T-helper 2 cell treated with Interferon-gamma antibody and Interleukin-4, amounts not matched to agents 5 μg/mL and 100 μg/mL, for 36 hours (primary cell): ENCODE data around the gene AP5B1.

Experiments used
- DNase-seq: peaks from one replicate; pipeline ENCODE4 v3.0.0; 2021; ENCODE audit warnings: low spot score
- H3K27ac Mint-ChIP-seq: one replicate; pipeline ENCODE4 v1.8.0; 2021; ENCODE audit warnings: mild to moderate bottlenecking, mixed read lengths
- H3K27me3 Mint-ChIP-seq: one replicate; pipeline ENCODE4 v1.8.0; 2021; ENCODE audit warnings: low read depth, mixed read lengths
- H3K36me3 Mint-ChIP-seq: one replicate; pipeline ENCODE4 v1.8.0; 2021; ENCODE audit warnings: low read depth, mixed read lengths
- H3K4me1 Mint-ChIP-seq: one replicate; pipeline ENCODE4 v1.8.0; 2021; ENCODE audit warnings: low read depth, mixed read lengths
- H3K4me3 Mint-ChIP-seq: one replicate; pipeline ENCODE4 v1.8.0; 2022; ENCODE audit warnings: mild to moderate bottlenecking, moderate library complexity, mixed read lengths
- H3K9me3 Mint-ChIP-seq: one replicate; pipeline ENCODE4 v1.8.0; 2021; ENCODE audit warnings: mixed read lengths

AP5B1 gene, protein sequence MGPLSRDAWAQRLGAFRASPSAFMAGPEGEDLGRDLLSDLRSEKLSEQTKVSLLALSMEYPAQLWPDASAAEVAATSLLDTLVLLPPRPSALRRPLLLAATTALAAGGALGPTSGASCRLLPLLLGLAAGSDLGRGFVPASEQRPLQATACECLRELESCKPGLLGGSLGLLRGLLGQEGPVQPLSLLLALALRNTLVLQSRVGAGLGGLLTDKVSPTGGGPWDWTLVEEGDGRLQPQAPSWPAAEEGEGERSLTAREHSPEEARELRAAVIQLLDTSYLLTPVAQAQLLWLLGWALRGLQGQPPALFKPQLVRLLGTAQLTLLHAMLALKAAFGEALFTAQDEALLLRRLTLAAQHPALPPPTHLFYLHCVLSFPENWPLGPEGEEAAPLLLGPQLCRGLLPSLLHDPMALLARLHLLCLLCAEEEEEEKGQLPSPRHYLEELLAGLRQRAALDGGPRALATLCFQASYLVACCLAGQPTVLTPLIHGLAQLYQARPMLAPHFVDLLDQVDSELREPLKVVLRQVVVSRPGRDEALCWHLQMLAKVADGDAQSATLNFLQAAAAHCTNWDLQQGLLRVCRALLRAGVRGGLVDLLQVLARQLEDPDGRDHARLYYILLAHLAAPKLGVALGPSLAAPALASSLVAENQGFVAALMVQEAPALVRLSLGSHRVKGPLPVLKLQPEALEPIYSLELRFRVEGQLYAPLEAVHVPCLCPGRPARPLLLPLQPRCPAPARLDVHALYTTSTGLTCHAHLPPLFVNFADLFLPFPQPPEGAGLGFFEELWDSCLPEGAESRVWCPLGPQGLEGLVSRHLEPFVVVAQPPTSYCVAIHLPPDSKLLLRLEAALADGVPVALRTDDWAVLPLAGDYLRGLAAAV

DNA sequence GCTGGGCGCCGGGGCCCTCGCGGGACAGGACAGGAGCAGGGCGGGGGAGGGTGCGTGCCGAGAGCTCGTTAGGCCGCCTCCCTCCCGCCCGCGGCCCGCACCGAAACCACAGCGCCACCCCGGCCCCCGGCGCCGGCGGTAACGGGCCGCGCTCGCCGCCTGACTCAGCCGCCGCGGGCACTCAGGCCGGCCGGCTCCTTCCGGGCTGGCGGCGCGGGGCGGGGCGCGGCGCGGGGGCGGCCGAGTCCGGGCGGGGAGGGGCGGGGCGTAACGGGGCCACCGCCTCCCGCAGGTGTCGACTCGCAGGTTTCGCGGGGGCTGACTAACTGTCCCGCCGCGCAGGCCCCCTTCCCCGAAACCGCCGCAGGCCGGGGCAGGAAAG lies at the start of gene AP5B1:
AP5B1 (minus strand) TSS at position 207 of the 382 bp plus-strand sequence. CDS start 385 bp downstream, outside the sequence.
- peaks cover 17% of the 10 kb centered on the region for H3K27me3 Mint-ChIP-seq
- H3K36me3 Mint-ChIP-seq = peaks cover 18% of the 10 kb centered on the region
- H3K4me1 Mint-ChIP-seq = peaks cover 20% of the 10 kb centered on the region
- H3K9me3 Mint-ChIP-seq = no peaks in the 10 kb centered on the region
- peak within 1 kb of the TSS; percentile 92 for H3K27ac Mint-ChIP-seq
- DNase-seq = peak; percentile 80
- H3K4me3 Mint-ChIP-seq = peak within 1 kb of the TSS; percentile 91

GRCh38 chr11:65829459-65829858 lies 48.7 kb upstream of the AP5B1 start:
- no peak overlapping the region for H3K4me3 Mint-ChIP-seq
- peaks cover 16% of the 10 kb centered on the region for H3K27me3 Mint-ChIP-seq
- no peaks in the 10 kb centered on the region for H3K9me3 Mint-ChIP-seq
- no peak for DNase-seq
- H3K4me1 Mint-ChIP-seq = peaks cover 16% of the 10 kb centered on the region
- no peak overlapping the region for H3K27ac Mint-ChIP-seq
- no peaks in the 10 kb centered on the region for H3K36me3 Mint-ChIP-seq

DNA sequence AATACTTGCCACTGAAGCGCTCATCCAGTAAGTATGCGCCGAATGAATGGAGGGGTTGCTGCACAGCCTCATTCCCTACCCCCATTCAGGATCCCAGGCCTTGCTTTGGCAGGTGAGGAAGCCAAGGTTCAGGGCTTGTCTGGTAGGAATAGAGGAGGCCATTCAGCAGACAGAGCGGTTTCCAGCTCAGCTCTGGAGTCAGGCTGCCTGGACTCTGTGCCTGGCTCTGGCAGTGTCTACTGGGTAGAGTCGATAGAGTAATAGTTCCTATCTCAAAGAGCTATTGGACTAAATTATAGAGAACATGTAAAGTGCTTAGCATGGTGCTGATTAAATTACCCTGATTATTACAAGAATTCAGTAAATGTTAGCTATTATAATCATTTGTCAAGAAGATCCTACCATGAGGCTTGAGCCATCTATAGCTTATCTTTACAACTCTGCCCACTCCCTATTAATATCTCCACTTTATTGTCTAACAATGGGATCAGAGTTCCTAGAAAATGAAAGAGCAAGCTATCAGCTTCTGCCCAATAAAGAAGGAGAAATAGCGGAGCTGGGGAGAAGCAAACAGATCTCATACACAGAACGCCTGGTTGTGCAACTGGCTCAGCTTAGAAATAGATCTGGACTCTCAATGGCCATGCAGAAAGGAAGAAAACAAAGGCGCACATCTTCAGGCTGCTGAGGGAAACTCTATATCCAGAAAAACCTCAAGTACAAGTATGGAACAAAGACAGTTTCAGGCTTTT lies 46.4 kb upstream of the AP5B1 start:
- H3K9me3 Mint-ChIP-seq = no peaks in the 10 kb centered on the region
- H3K4me1 Mint-ChIP-seq = peaks cover 10% of the 10 kb centered on the region
- H3K4me3 Mint-ChIP-seq = no peak overlapping the region
- no peak for DNase-seq
- no peaks in the 10 kb centered on the region for H3K36me3 Mint-ChIP-seq
- H3K27ac Mint-ChIP-seq = no peak overlapping the region
- peaks cover 9% of the 10 kb centered on the region for H3K27me3 Mint-ChIP-seq

DNA sequence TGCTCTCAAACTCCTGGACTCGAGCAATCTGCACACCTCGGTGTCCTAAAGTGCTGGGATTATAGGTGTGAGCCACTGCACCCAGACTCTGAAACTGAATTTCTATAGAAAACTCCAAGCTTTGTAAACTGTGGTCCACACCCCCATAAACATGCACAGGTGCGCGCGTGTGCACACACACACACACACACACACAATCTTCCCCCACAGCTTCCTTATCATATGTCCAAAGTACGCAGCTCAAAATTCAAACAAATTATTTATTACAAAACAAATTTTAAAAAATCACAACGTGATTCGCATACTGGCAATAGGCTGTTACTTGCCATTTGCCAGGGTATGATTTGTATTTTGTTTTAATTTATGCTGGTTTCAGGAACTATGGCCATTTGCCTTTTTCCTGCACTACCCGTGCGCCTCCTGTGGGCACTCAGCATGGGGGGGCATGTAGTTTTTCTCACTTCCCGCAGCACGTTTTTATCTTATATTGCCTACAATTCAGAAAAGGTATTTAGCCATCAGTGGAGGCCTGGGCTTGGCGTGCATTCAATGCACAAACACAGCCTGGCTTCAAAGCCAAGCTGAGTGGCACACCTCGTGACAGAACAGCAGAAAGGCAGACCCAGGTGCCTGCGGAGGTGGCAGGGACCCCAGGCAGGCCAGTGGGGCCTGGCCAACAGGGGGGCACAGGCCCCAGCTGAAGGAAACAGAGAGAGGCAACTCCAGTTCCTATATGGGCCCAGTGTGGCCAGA lies 42.2 kb upstream of the AP5B1 start:
- Mint-ChIP-seq H3K9me3 (no peaks in the 10 kb centered on the region), H3K36me3 (no peaks in the 10 kb centered on the region), H3K27me3 (no peaks in the 10 kb centered on the region), H3K4me1 (peaks cover 8% of the 10 kb centered on the region), H3K27ac (no peak overlapping the region), H3K4me3 (no peak overlapping the region)
- DNase-seq = no peak

DNA sequence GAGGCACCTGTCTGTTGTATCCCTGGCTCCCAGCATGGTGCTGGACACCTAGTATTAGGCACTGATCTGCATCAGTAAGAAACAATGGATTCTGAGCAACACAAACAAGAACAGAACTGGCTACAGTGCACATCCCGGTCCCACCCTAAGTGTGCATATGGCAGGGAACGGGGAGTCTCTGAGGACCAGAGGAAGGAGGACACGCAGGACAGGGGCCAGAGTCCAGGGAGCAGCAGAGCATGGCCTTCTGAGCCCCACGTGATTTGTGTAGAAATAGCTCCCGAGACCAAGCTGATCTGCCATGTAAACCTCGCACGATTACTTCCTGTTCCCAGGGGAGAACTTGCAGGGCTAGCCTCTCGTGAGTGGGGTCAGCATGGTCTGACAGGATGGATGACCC lies 40.3 kb upstream of the AP5B1 start:
- H3K4me1 Mint-ChIP-seq = peaks cover 20% of the 10 kb centered on the region
- H3K36me3 Mint-ChIP-seq = no peaks in the 10 kb centered on the region
- no peaks in the 10 kb centered on the region for H3K9me3 Mint-ChIP-seq
- no peaks in the 10 kb centered on the region for H3K27me3 Mint-ChIP-seq
- no peak overlapping the region for H3K4me3 Mint-ChIP-seq
- no peak for DNase-seq
- H3K27ac Mint-ChIP-seq = no peak overlapping the region

- peak overlapping the region; percentile 80 for H3K27ac Mint-ChIP-seq
- H3K4me1 Mint-ChIP-seq = peaks cover 21% of the 10 kb centered on the region
- peak; percentile 90 for DNase-seq
- H3K27me3 Mint-ChIP-seq = peaks cover 5% of the 10 kb centered on the region
- no peaks in the 10 kb centered on the region for H3K36me3 Mint-ChIP-seq
- no peaks in the 10 kb centered on the region for H3K9me3 Mint-ChIP-seq
- H3K4me3 Mint-ChIP-seq = peak overlapping the region; percentile 79
These were observed 37.3 kb upstream of the AP5B1 start for GRCh38 chr11:65817835-65818680.

DNA sequence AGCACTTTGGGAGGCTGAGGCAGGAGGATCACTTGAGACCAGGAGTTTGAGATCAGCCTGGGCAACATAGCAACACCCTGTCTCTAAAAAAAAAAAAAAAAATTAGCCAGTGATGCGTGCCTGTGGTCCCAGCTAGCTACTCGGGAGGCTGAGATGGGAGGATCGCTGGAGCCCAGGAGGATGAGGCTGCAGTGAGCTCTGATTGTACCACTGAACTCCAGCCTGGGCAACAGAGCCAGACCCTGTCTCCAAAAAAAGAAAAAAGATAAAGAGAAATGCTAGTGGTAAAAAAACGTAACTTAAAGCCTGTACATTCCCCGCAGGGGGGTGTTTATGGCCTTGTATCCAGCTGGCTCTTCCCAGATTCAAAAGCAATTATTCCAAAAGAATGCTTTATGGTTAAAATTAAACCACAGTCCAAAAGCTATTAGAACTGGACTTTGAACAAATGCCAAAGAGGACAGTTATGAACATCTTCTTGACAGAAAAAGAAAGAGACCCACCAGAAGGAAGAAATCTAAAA lies 36.6 kb upstream of the AP5B1 start:
- peak overlapping the region; percentile 79 for H3K4me3 Mint-ChIP-seq
- peaks cover 21% of the 10 kb centered on the region for H3K4me1 Mint-ChIP-seq
- no peaks in the 10 kb centered on the region for H3K9me3 Mint-ChIP-seq
- peaks cover 6% of the 10 kb centered on the region for H3K27me3 Mint-ChIP-seq
- no peak for DNase-seq
- H3K36me3 Mint-ChIP-seq = no peaks in the 10 kb centered on the region
- H3K27ac Mint-ChIP-seq = peak overlapping the region; percentile 80

GRCh38 chr11:65816696-65817095 lies 35.9 kb upstream of the AP5B1 start:
- no peak overlapping the region for H3K27ac Mint-ChIP-seq
- peak overlapping the region; percentile 79 for H3K4me3 Mint-ChIP-seq
- H3K36me3 Mint-ChIP-seq = no peaks in the 10 kb centered on the region
- no peak for DNase-seq
- H3K4me1 Mint-ChIP-seq = peaks cover 21% of the 10 kb centered on the region
- H3K9me3 Mint-ChIP-seq = no peaks in the 10 kb centered on the region
- peaks cover 10% of the 10 kb centered on the region for H3K27me3 Mint-ChIP-seq

DNA sequence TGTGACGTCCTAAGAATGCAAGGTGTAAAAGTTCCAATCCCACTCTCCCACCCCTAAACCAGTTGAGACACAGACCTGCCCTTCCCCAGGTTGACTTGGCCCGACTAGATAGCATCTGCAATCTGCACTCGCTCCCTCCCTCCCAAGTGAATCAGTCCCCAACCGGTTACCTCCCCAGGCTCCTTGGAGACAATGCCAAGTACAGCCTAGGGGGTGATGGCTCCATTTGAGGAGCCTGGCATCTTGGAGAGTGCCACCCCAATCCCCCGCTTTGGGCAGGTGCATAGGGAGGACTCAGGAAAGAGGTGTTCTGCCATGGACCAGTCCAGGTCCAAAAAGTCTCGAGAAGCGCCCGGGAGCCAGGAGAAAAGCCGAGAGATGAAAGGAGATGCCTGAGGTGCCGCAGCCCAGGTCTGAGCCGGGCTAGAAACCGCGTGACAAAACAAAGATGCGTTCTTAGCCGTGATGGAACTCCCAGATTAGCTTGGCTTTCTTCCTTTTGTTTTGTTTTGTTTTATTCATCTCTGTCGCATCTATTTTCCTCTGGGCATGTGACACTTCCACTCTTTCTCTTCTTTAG lies 34.3 kb upstream of the AP5B1 start:
- Mint-ChIP-seq H3K9me3 (no peaks in the 10 kb centered on the region), H3K36me3 (no peaks in the 10 kb centered on the region), H3K27ac (no peak overlapping the region), H3K4me1 (peaks cover 23% of the 10 kb centered on the region), H3K27me3 (peaks cover 14% of the 10 kb centered on the region), H3K4me3 (no peak overlapping the region)
- DNase-seq = no peak

GRCh38 chr11:65814131-65814985 lies 33.6 kb upstream of the AP5B1 start:
- peaks cover 16% of the 10 kb centered on the region for H3K27me3 Mint-ChIP-seq
- no peak overlapping the region for H3K4me3 Mint-ChIP-seq
- H3K9me3 Mint-ChIP-seq = no peaks in the 10 kb centered on the region
- no peaks in the 10 kb centered on the region for H3K36me3 Mint-ChIP-seq
- H3K27ac Mint-ChIP-seq = no peak overlapping the region
- peaks cover 23% of the 10 kb centered on the region for H3K4me1 Mint-ChIP-seq
- no peak for DNase-seq

DNA sequence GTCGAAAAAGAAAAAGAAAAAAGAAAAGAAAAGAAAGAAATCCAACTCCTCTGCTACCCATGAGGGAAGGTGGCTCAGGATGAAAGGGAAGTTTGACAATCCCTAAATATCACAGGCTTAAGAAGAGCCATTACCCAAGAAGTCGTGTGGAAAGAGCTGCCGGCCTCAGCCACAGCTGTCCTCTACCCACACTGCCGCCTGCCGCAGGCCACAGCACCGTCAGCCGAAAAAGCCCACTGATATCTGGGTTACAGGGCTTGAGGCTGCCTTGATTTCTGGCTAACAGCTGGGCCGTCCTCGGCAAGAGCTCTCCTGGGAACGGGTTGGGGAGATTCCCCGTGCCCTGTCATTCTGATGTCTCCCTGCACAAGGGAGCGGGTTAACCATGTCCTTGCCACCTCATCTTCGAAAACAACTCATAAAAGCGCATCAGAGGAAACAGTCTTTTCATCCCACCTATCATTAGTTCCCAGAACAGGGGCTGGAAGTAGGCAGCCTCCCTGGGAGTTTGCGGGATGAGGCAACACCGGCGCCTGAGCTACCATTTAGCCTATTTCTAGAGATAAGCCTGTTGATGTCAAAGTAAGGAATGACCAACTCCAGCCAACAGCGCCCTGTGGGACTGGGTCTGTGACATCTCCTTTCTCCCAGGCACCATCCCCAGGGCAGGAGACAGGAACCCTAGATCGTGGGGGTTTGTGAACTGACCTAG lies 31.1 kb upstream of the AP5B1 start:
- Mint-ChIP-seq H3K4me1 (peaks cover 10% of the 10 kb centered on the region), H3K27me3 (peaks cover 26% of the 10 kb centered on the region), H3K27ac (no peak overlapping the region), H3K36me3 (no peaks in the 10 kb centered on the region), H3K9me3 (no peaks in the 10 kb centered on the region), H3K4me3 (no peak overlapping the region)
- no peak for DNase-seq
